ENCODE data around the gene TINAG. TPM values are rescaled to one million over a fixed set of nuclear protein-coding genes. Genes with fewer than 3 reads are reported as not detected.
A peak's percentile ranks its signal among the peaks of the same experiment; 100 is the strongest.

Gene TINAG
- total and polyA plus RNA-seq, 2 donors (not counting 3 experiments of a cell fraction or from before 2014, with no cell fraction given), result not detected

- Histone ChIP-seq H3K9me1 (replicated peaks; ENCODE audit: control insufficient read depth, extremely low read depth, insufficient read depth, low read length) (no peaks in the 10 kb centered on the region), H3K4me3 (replicated peaks in 1 of 3; ENCODE audit: insufficient read depth in 1 of 3, low read depth in 1 of 3, low read length in 3 of 3) (no peak overlapping the region), H3K4me2 (ENCODE audit: insufficient read depth, low read length) (peak overlapping the region; percentile 52), H2AFZ (ENCODE audit: low read depth, low read length) (no peak overlapping the region), H3K9ac (replicated peaks; ENCODE audit: extremely low read depth, insufficient read depth, low read length) (peak overlapping the region; percentile 15), H4K20me1 (replicated peaks; ENCODE audit: control insufficient read depth, extremely low read depth, insufficient read depth, low read length) (no peaks in the 10 kb centered on the region), H3K36me3 (ENCODE audit: control insufficient read depth in 2 of 2, extremely low read depth in 1 of 2, insufficient read depth in 2 of 2, low read length in 2 of 2) (no peaks in the 10 kb centered on the region), H3K9me3 (replicated peaks; ENCODE audit: control insufficient read depth, insufficient read depth, low read length) (no peaks in the 10 kb centered on the region), H3K27me3 (ENCODE audit: control insufficient read depth in 2 of 2, insufficient read depth in 2 of 2, low read length in 2 of 2) (no peaks in the 10 kb centered on the region), H3K27ac (ENCODE audit: insufficient read depth, low read depth, low read length) (peak overlapping the region; percentile 95), H3K79me2 (ENCODE audit: control insufficient read depth, insufficient read depth, low read length) (no peaks in the 10 kb centered on the region), H3K4me1 (ENCODE audit: control insufficient read depth, extremely low read depth, insufficient read depth, low read length) (peaks cover 33% of the 10 kb centered on the region)
- CTCF ChIA-PET, result interaction anchor here (1.3 to 1.7 kb wide), 2 partner anchors 10 to 305 kb away, joined by 5 to 7 read pairs; no protein-coding TSS in a partner anchor
- dilution Hi-C loops (cut with MboI; ENCODE audit: extremely low pct_ligation_motif_present, low sequenced_read_pairs), result no loop called here
- BruUV-seq (replicated peaks), result no TSS peak
- FAIRE-seq (no peak), DNase-seq (ENCODE audit: low read depth, low spot score) (peak; percentile 81)
- POLR2A ChIA-PET, result no interaction called here
- TF ChIP-seq FOS (IDR thresholded peaks at IDR 0.05; ENCODE audit: borderline replicate concordance, insufficient read depth, low read length), result peak; percentile 85
- TF ChIP-seq POLR2AphosphoS5 (IDR thresholded peaks at IDR 0.05; ENCODE audit: insufficient read depth, low read depth, low read length), result peak; percentile 68
- no peak for TF ChIP-seq MYC (IDR thresholded peaks at IDR 0.05; ENCODE audit: low read depth, low read length)
- no peak for TF ChIP-seq MAX (IDR thresholded peaks at IDR 0.05; ENCODE audit: insufficient read depth, insufficient read length)
- TF ChIP-seq GATA2 (IDR thresholded peaks at IDR 0.05; ENCODE audit: insufficient read depth, insufficient read length, low read depth, low read length), result peak; percentile 8
- TF ChIP-seq CTCF (IDR thresholded peaks at IDR 0.05; ENCODE audit: extremely low read depth in 1 of 2, insufficient read depth in 1 of 2, low read depth in 1 of 2, low read length in 2 of 2), result no peak
- TF ChIP-seq POLR2A (IDR thresholded peaks at IDR 0.05; ENCODE audit: low read depth, low read length), result no peak
- TF ChIP-seq JUN (IDR thresholded peaks at IDR 0.05; ENCODE audit: borderline replicate concordance, insufficient read depth, insufficient read length, low read depth), result peak; percentile 51
- intact Hi-C loops (cut with micrococcal nuclease), result loop anchor here (1.0 to 5.0 kb wide), 6 partner anchors 44 to 307 kb away; no protein-coding TSS in a partner anchor
These were observed 16.5 kb upstream of the TINAG start for GRCh38 chr6:54291738-54292137.
